ENCODE results near the gene COL4A2. TPM values are rescaled to one million over a fixed set of nuclear protein-coding genes. Genes with fewer than 3 reads are reported as not detected.

The COL4A2 gene
- total and polyA plus RNA-seq, 2 donors (not counting 1 experiment from before 2014, with no cell fraction given): 0.17 TPM; not detected in 1

GRCh38 chr13:110507678-110508381, 200.7 kb downstream of the COL4A2 start:
- WGBS (ENCODE audit: insufficient coverage): 89% methylated on average over 21 of the region's 23 CpGs
- no peak overlapping the region for H3K27ac Mint-ChIP-seq
- H3K36me3 ChIP-seq (replicated peaks in 1 of 2; ENCODE audit: control extremely low read depth in 1 of 2, control insufficient read depth in 1 of 2, extremely low read depth in 1 of 2, insufficient read depth in 2 of 2, low read length in 1 of 2): no peaks in the 10 kb centered on the region
- peaks cover 4% of the 10 kb centered on the region for H3K4me1 Mint-ChIP-seq
- H3K9ac ChIP-seq (ENCODE audit: low read length): no peak overlapping the region
- H3K4me3 ChIP-seq (ENCODE audit: control extremely low read depth in 1 of 5, extremely low read depth in 1 of 5, insufficient read depth in 1 of 5, low read depth in 2 of 5, low read length in 4 of 5): no peak overlapping the region
- no peaks in the 10 kb centered on the region for H3K79me2 ChIP-seq (ENCODE audit: control insufficient read depth, insufficient read depth, low read length)
- H3K9me3 ChIP-seq (ENCODE audit: control extremely low read depth in 1 of 3, control insufficient read depth in 2 of 3, insufficient read depth in 1 of 3, low read length in 2 of 3): no peaks in the 10 kb centered on the region
- no peaks in the 10 kb centered on the region for H3K9me3 Mint-ChIP-seq (ENCODE audit: insufficient read depth)
- TF ChIP-seq EZH2 (IDR thresholded peaks at IDR 0.05; ENCODE audit: borderline replicate concordance, insufficient read depth, low read depth, low read length, poor library complexity, severe bottlenecking): no peak
- TF ChIP-seq, protein P1, sequence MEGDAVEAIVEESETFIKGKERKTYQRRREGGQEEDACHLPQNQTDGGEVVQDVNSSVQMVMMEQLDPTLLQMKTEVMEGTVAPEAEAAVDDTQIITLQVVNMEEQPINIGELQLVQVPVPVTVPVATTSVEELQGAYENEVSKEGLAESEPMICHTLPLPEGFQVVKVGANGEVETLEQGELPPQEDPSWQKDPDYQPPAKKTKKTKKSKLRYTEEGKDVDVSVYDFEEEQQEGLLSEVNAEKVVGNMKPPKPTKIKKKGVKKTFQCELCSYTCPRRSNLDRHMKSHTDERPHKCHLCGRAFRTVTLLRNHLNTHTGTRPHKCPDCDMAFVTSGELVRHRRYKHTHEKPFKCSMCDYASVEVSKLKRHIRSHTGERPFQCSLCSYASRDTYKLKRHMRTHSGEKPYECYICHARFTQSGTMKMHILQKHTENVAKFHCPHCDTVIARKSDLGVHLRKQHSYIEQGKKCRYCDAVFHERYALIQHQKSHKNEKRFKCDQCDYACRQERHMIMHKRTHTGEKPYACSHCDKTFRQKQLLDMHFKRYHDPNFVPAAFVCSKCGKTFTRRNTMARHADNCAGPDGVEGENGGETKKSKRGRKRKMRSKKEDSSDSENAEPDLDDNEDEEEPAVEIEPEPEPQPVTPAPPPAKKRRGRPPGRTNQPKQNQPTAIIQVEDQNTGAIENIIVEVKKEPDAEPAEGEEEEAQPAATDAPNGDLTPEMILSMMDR (IDR thresholded peaks at IDR 0.05): no peak
- no peaks in the 10 kb centered on the region for H3K4me1 ChIP-seq (ENCODE audit: control insufficient read depth in 2 of 2, insufficient read depth in 2 of 2, low read length in 2 of 2)
- H4K20me1 ChIP-seq (ENCODE audit: control insufficient read depth, insufficient read depth, low read length, poor library complexity, severe bottlenecking): no peaks in the 10 kb centered on the region
- H3K4me2 ChIP-seq (replicated peaks; ENCODE audit: low read depth, low read length, poor library complexity, severe bottlenecking): no peak overlapping the region
- H3K27me3 Mint-ChIP-seq: peaks cover 4% of the 10 kb centered on the region
- DNase-seq (no peak), ATAC-seq (ENCODE audit: low read depth) (no peak)
- CTCF ChIA-PET: no interaction called here
- POLR2A ChIA-PET: no interaction called here
- intact Hi-C loops (cut with micrococcal nuclease): no loop called here
- no peak overlapping the region for H2AFZ ChIP-seq (ENCODE audit: insufficient read depth, low read depth, low read length, poor library complexity, severe bottlenecking)
- H3K27ac ChIP-seq (ENCODE audit: low read length in 2 of 2): no peak overlapping the region
- H3K27me3 ChIP-seq (replicated peaks in 1 of 4; ENCODE audit: control extremely low read depth in 1 of 4, control insufficient read depth in 3 of 4, insufficient read depth in 4 of 4, low read length in 3 of 4): no peaks in the 10 kb centered on the region
- H3K4me3 Mint-ChIP-seq: no peak overlapping the region

GRCh38 chr13:110509478-110509926, 202.4 kb downstream of the COL4A2 start:
- H3K27me3 Mint-ChIP-seq: peaks cover 4% of the 10 kb centered on the region
- intact Hi-C loops (cut with micrococcal nuclease): no loop called here
- Histone ChIP-seq H3K27me3 (replicated peaks in 1 of 4; ENCODE audit: control extremely low read depth in 1 of 4, control insufficient read depth in 3 of 4, insufficient read depth in 4 of 4, low read length in 3 of 4) (no peaks in the 10 kb centered on the region), H3K9ac (ENCODE audit: low read length) (no peak overlapping the region), H4K20me1 (ENCODE audit: control insufficient read depth, insufficient read depth, low read length, poor library complexity, severe bottlenecking) (no peaks in the 10 kb centered on the region), H3K4me3 (ENCODE audit: control extremely low read depth in 1 of 5, extremely low read depth in 1 of 5, insufficient read depth in 1 of 5, low read depth in 2 of 5, low read length in 4 of 5) (no peak overlapping the region), H3K36me3 (replicated peaks in 1 of 2; ENCODE audit: control extremely low read depth in 1 of 2, control insufficient read depth in 1 of 2, extremely low read depth in 1 of 2, insufficient read depth in 2 of 2, low read length in 1 of 2) (no peaks in the 10 kb centered on the region), H3K9me3 (ENCODE audit: control extremely low read depth in 1 of 3, control insufficient read depth in 2 of 3, insufficient read depth in 1 of 3, low read length in 2 of 3) (no peaks in the 10 kb centered on the region), H3K79me2 (ENCODE audit: control insufficient read depth, insufficient read depth, low read length) (no peaks in the 10 kb centered on the region), H3K4me1 (ENCODE audit: control insufficient read depth in 2 of 2, insufficient read depth in 2 of 2, low read length in 2 of 2) (no peaks in the 10 kb centered on the region), H3K27ac (ENCODE audit: low read length in 2 of 2) (no peak overlapping the region), H2AFZ (ENCODE audit: insufficient read depth, low read depth, low read length, poor library complexity, severe bottlenecking) (no peak overlapping the region), H3K4me2 (replicated peaks; ENCODE audit: low read depth, low read length, poor library complexity, severe bottlenecking) (no peak overlapping the region)
- no peak overlapping the region for H3K27ac Mint-ChIP-seq
- TF ChIP-seq, protein P1 (IDR thresholded peaks at IDR 0.05): no peak
- no peak for TF ChIP-seq EZH2 (IDR thresholded peaks at IDR 0.05; ENCODE audit: borderline replicate concordance, insufficient read depth, low read depth, low read length, poor library complexity, severe bottlenecking)
- peaks cover 4% of the 10 kb centered on the region for H3K4me1 Mint-ChIP-seq
- no peak overlapping the region for H3K4me3 Mint-ChIP-seq
- DNase-seq: no peak
- H3K9me3 Mint-ChIP-seq (ENCODE audit: insufficient read depth): no peaks in the 10 kb centered on the region
- ChIA-PET POLR2A (no interaction called here), CTCF (no interaction called here)
- no peak for ATAC-seq (ENCODE audit: low read depth)
- WGBS (ENCODE audit: insufficient coverage): 69% methylated on average over 4 of the region's 4 CpGs

Measured in B cell (primary cell).